T-helper 1 cell treated with Interleukin-12 subunit alpha and Interleukin-12 subunit beta and Interleukin-4 antibody, amounts not matched to agents 30 ng/mL and 1 ng/mL, for 36 hours (primary cell): ENCODE measurements around the gene SMCR8. TPM values are rescaled to one million over a fixed set of nuclear protein-coding genes. Genes with fewer than 3 reads are reported as not detected.
"Not testable (repeated sequence)": the region's sequence is repeated elsewhere in the genome, so short reads cannot be mapped to it uniquely, and the experiment has no call there.

Experiments used
- intact Hi-C: fragments of 100-400 bp; cut with micrococcal nuclease; formaldehyde crosslinking; loops from one replicate; pipeline ENCODE4 v1.15.1; 2024
- total RNA-seq: library from RNA; stranded (reverse); gene quantifications from 2 replicates; pipeline ENCODE4 v1.2.3, GENCODE V29; 2022

The SMCR8 gene
- total RNA-seq, 1 donor from 2014 or later: 31.0 TPM

GRCh38 chr17:18318117-18318516 is 3.0 kb downstream of the SMCR8 start:
- intact Hi-C loops: no loop called here

GRCh38 chr17:18318771-18319450 is 3.8 kb downstream of the SMCR8 start:
- intact Hi-C loops: no loop called here

GRCh38 chr17:18319604-18320256 is 4.6 kb downstream of the SMCR8 start:
- intact Hi-C loops: no loop called here

- intact Hi-C loops: no loop called here
Observed at GRCh38 chr17:18320301-18320700, 5.2 kb downstream of the SMCR8 start.

- intact Hi-C loops: no loop called here
Observed at GRCh38 chr17:18321309-18321708, 6.2 kb downstream of the SMCR8 start.

- intact Hi-C loops: no loop called here
Observed at GRCh38 chr17:18322522-18322921, 7.4 kb downstream of the SMCR8 start.

GRCh38 chr17:18323007-18323406 is 7.9 kb downstream of the SMCR8 start:
- intact Hi-C loops: no loop called here

- intact Hi-C loops: no loop called here
Observed at GRCh38 chr17:18323507-18324139, 8.5 kb downstream of the SMCR8 start.

GRCh38 chr17:18324140-18325050 is 9.3 kb downstream of the SMCR8 start:
- intact Hi-C loops: no loop called here

GRCh38 chr17:18326039-18326438 is 10.9 kb downstream of the SMCR8 start:
- intact Hi-C loops: no loop called here

- intact Hi-C loops: no loop called here
Observed at GRCh38 chr17:18326572-18326971, 11.5 kb downstream of the SMCR8 start.

GRCh38 chr17:18327093-18327492 is 12.0 kb downstream of the SMCR8 start:
- intact Hi-C loops: no loop called here

GRCh38 chr17:18327556-18327955 is 12.5 kb downstream of the SMCR8 start:
- intact Hi-C loops: no loop called here

- intact Hi-C loops: no loop called here
Observed at GRCh38 chr17:18328643-18329204, 13.6 kb downstream of the SMCR8 start.

- intact Hi-C loops: no loop called here
Observed at GRCh38 chr17:18331879-18332278, 16.8 kb downstream of the SMCR8 start.

GRCh38 chr17:18332909-18333489 is 17.9 kb downstream of the SMCR8 start:
- intact Hi-C loops: no loop called here

GRCh38 chr17:18338158-18338557 is 23.1 kb downstream of the SMCR8 start:
- intact Hi-C loops: not testable (repeated sequence)

- intact Hi-C loops: loop anchor here (10.0 kb wide), 1 partner anchor 55 kb away; no protein-coding TSS in a partner anchor
Observed at GRCh38 chr17:18339933-18340332, 24.8 kb downstream of the SMCR8 start.

- intact Hi-C loops: loop anchor here (10.0 kb wide), 1 partner anchor 59 kb away; no protein-coding TSS in a partner anchor
Observed at GRCh38 chr17:18344021-18344420, 28.9 kb downstream of the SMCR8 start.

- intact Hi-C loops: no loop called here
Observed at GRCh38 chr17:18353541-18353940, 38.4 kb downstream of the SMCR8 start.

- intact Hi-C loops: no loop called here
Observed at GRCh38 chr17:18356624-18357023, 41.5 kb downstream of the SMCR8 start.
